Head of caudate nucleus (tissue), 42 donors: ENCODE measurements around the gene MSMP.

Experiments used
- DNase-seq, 42 donors: peaks; one replicate each; pipeline versions ENCODE4 v3.0.0 to v3.0.0-alpha.2; 2020 to 2021; ENCODE audit warnings: mixed read lengths in 7 of 42
- intact Hi-C: fragments of 100-400 bp; cut with DNase I; formaldehyde crosslinking; loops from one replicate; pipeline ENCODE4 v1.15.0; 2022

MSMP gene

GRCh38 chr9:35711501-35712428 lies 42.3 kb downstream of the MSMP start:
- intact Hi-C loops = no loop called here
- DNase-seq = no peak

DNA sequence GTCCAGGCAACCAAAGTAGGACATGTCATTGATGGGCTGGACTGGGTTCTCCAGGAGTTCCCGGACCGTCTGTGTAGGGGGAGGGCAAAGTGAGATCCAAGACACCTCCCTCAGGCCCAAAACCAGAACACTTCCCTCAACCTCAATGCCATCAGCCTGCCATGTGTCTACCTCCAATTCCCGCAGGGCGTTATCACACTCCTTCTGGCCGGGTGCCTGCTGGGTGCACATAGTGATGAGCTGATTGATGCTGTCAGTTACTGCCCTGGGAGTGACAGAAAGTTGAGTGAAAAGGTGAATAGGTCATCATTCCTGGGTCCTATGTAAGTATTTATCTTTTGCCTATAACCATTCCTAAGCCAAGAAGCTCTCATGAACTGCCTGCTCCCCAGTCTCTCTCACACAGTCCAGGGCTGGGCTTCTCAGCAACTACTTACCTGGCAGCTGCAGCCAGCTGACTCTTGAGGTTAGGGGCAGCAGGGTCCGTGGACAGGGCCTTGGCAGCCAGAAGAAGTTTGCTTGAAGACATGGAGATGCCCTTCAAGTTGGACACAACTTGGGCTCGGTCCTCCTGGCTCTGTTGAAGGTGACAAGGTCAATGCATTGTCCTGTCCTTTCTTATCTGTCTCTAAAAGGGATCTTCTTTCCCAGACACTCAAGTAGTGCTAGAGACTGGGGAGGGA lies 43.1 kb downstream of the MSMP start:
- no peak for DNase-seq
- intact Hi-C loops = no loop called here

DNA sequence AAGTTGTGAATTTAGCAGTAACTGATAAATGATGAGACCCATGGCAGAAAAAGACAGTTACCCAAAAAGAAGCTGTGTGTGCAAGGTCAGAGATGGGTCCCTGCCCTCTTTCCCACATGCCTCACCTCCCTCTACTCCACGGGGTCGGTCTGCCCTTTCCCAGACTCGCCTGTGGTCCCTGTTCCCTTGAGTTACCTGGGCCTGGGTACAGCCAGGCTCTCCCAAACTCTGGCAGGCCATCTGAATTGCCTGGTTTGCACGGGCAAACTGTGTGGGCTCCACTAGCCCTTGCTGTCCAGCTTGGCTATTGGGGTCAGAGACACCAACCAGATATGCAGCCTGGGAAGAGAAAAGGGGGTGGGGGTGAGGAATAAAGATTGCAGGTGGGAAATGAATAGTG lies 45.9 kb downstream of the MSMP start:
- intact Hi-C loops = no loop called here
- no peak for DNase-seq

GRCh38 chr9:35706951-35707350 lies 47.1 kb downstream of the MSMP start:
- DNase-seq = no peak
- intact Hi-C loops = no loop called here

DNA sequence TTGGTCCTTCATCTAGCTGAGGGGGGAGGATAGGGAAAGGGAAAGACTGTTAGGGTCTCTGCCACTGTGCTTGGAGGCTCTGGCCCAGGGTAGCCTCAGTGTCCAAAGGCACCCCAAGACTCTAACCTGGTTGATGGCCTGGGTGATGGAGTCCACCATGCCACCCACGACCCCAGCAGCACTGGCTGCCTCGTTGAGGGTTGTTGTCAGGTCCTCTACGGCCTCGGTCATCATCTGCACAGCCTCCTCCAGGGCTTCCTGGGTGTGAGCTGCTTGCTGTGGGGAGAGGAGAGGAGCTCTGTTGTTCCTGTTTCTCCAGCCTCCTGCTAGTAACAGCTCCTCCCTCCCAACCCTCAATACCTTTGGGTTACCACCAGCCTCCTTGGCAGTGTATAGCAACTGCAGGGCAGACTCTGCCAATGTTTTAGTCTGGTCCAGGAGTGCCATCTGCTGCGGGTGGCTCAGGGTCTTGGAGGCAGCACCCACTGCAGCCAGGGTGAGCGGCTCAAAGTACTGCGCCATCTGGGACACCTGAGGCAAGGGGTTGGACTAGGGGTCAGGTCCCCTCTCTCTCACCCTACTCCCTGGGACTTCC lies 48.1 kb downstream of the MSMP start:
- no peak for DNase-seq

GRCh38 chr9:35705372-35705771 lies 48.7 kb downstream of the MSMP start:
- DNase-seq = no peak

More for the DNA sequence above, 48.1 kb downstream of the MSMP start:
- intact Hi-C loops = no loop called here

DNA sequence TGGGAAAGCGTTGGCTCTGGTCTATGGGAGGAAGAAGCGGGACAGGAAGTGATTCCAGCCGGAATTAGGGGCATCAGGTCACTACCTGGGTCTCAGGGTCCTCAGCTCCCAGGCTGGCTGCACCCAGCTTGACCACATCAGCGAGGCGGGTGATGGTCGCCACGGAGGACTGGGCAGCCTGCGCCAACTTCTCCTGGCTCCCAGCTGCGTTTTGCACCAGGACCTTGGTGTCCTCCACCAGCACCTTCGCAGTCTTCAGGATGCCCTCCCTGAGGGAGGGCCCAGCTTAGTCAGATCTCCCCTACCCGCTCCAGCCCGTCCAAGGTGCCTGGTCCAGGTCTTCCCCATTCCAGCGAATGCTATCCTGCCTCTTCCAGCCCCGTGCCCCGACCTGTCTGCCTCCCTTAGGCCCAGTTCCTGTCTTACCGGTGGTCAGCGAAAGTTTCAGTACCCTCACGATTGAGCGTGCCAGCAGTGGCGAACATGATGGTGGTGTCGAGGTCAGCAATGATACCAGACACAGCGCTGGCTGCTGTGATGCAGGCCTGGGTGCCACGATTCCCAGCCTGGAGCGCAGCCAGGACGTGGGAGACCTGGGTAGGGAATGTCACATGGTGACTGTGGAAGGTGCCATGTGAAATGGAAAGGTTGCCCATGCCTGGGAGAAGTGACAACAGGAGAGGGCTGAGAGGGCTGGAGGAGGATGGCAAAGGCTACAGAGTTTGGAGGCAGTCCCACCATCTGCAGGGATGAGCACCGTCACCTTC lies 50.0 kb downstream of the MSMP start:
- no peak for DNase-seq
- intact Hi-C loops = no loop called here

More at GRCh38 chr9:35705372-35705771, 48.7 kb downstream of the MSMP start:
- intact Hi-C loops = no loop called here
